Activated naive CD8-positive, alpha-beta T cell treated with anti-CD3 and anti-CD28 coated beads, Interleukin-2, amount 10 ng/mL, durations not matched to agents 7 days and 5 days (primary cell): Measurements from ENCODE around the gene CHST6. TPM values are rescaled to one million over a fixed set of nuclear protein-coding genes. Genes with fewer than 3 reads are reported as not detected.
"Not testable (repeated sequence)": the region's sequence is repeated elsewhere in the genome, so short reads cannot be mapped to it uniquely, and the experiment has no call there.

Experiments
- ATAC-seq: fragments of 150-1000 bp; cut with Tn5 transposase; one replicate; pipeline ENCODE4 v1.10.0; 2021; ENCODE audit warnings: low read depth, moderate library complexity
- POLR2A ChIA-PET: fragments of 350-600 bp; sonication (Branson Sonifier 250); formaldehyde crosslinking; loops from one replicate; lab custom pipeline; 2021; ENCODE audit warnings: antibody characterized with exemption; lab: Charles Lee
- DNase-seq: peaks from one replicate; pipeline ENCODE4 v3.0.0; 2021
- H3K27ac Mint-ChIP-seq: one replicate; pipeline ENCODE4 v1.8.0; 2022; ENCODE audit warnings: mild to moderate bottlenecking, mixed read lengths
- H3K27me3 Mint-ChIP-seq: one replicate; pipeline ENCODE4 v1.8.0; 2022; ENCODE audit warnings: mild to moderate bottlenecking, moderate library complexity, mixed read lengths
- H3K36me3 Mint-ChIP-seq: one replicate; pipeline ENCODE4 v1.8.0; 2021; ENCODE audit warnings: mild to moderate bottlenecking, mixed read lengths
- H3K4me1 Mint-ChIP-seq: one replicate; pipeline ENCODE4 v1.8.0; 2021; ENCODE audit warnings: mixed read lengths
- H3K4me3 Mint-ChIP-seq: one replicate; pipeline ENCODE4 v1.8.0; 2022; ENCODE audit warnings: mild to moderate bottlenecking, moderate library complexity, mixed read lengths
- H3K9me3 Mint-ChIP-seq: one replicate; pipeline ENCODE4 v1.8.0; 2021; ENCODE audit warnings: mixed read lengths
- total RNA-seq, 2 experiments: library from RNA; stranded (reverse); gene quantifications; one replicate each; pipeline ENCODE4 v1.2.3, GENCODE V29; 2021

The CHST6 gene
- total RNA-seq, 2 experiments from 2014 or later = 0.06 TPM; not detected in 1

DNA sequence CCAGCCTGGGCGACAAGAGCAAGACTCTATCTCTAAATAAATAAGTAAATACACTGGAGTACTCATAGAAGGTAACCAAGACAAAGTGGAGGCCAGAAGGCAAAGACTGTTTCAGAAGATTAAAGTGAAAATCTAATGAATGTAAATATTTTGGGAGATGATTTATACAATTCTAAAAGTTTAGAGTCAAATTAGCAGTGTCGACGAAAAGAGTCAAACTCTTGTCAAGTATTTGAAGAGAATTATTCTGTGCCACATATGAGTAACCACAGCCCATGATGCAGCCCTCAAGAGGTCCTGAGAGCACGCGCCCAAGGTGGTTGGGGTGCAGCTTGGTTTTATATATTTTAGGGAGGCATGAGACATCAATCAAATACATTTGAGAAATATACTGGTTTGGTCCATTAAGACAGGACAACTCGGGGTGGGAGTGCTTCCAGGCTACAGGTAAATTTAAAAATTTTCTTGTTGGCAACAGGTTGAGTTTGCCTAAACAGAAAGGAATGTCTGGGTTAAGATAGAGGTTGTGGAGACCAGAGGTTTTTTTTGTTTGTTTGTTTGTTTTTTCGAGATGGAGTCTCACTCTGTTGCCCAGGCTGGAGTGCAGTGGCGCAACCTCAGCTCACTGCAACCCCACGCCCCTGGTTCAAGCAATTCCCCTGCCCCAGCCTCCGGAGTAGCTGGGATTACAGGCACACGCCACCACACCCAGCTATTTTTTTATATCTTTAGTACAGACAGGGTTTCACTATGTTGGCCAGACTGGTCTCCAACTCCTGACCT lies 65.4 kb downstream of the CHST6 start:
- ATAC-seq (no peak), DNase-seq (no peak)
- no peaks in the 10 kb centered on the region for H3K9me3 Mint-ChIP-seq
- H3K27me3 Mint-ChIP-seq = no peaks in the 10 kb centered on the region
- peaks cover 11% of the 10 kb centered on the region for H3K36me3 Mint-ChIP-seq
- H3K4me1 Mint-ChIP-seq = peaks cover 24% of the 10 kb centered on the region
- H3K27ac Mint-ChIP-seq = no peak overlapping the region
- peak overlapping the region; percentile 34 for H3K4me3 Mint-ChIP-seq
- POLR2A ChIA-PET = interaction anchor here (1.4 kb wide), 1 partner anchor 14 kb away, joined by 3 read pairs; no protein-coding TSS in a partner anchor

- H3K27me3 Mint-ChIP-seq, H3K4me3 Mint-ChIP-seq, H3K27ac Mint-ChIP-seq, H3K9me3 Mint-ChIP-seq, ATAC-seq, DNase-seq, POLR2A ChIA-PET, H3K36me3 Mint-ChIP-seq: not testable (repeated sequence)
- H3K4me1 Mint-ChIP-seq = peaks cover 18% of the 10 kb centered on the region
Observed at GRCh38 chr16:75426524-75426923, 68.7 kb downstream of the CHST6 start.

- ATAC-seq, H3K27me3 Mint-ChIP-seq, H3K27ac Mint-ChIP-seq, H3K4me3 Mint-ChIP-seq, POLR2A ChIA-PET, H3K9me3 Mint-ChIP-seq, DNase-seq, H3K36me3 Mint-ChIP-seq: not testable (repeated sequence)
- peaks cover 19% of the 10 kb centered on the region for H3K4me1 Mint-ChIP-seq
Observed at GRCh38 chr16:75424105-75424762, 71.0 kb downstream of the CHST6 start.

DNA sequence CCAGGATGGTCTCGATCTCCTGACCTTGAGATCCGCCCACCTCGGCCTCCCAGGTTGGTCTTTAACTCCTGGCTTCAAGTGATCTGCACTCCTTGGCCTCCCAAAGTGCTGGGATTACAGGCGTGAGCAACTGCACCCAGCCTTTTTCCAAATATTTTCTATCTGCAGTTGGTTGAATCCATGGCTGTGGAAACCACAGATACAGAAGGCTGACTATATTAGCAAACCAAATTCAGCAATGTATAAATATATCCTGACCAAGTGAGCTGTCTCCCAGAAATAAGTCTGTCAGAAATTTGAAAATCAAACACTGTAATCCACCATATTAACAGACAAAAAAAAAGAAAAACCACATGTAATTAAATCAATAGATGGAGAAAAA lies 71.5 kb downstream of the CHST6 start:
- Mint-ChIP-seq H3K4me1 (peaks cover 19% of the 10 kb centered on the region), H3K9me3 (no peaks in the 10 kb centered on the region), H3K4me3 (no peak overlapping the region), H3K27me3 (no peaks in the 10 kb centered on the region), H3K27ac (no peak overlapping the region), H3K36me3 (peaks cover 2% of the 10 kb centered on the region)
- no peak for DNase-seq
- POLR2A ChIA-PET = no interaction called here
- ATAC-seq = no peak

Other genes starting within 250 kb of the CHST6 start
- gene BCAR1, start 243.8 kb downstream of the CHST6 start, total RNA-seq = not detected
- gene CFDP1, start 61.9 kb downstream of the CHST6 start, total RNA-seq = 10 to 100 TPM; 47.8 to 49.4 TPM
- 10 to 100 TPM; 37.3 to 38.9 TPM for gene TMEM170A, start 30.8 kb downstream of the CHST6 start, total RNA-seq
- gene CHST5, start 40.7 kb upstream of the CHST6 start, total RNA-seq = not detected
- 1 to 10 TPM; 2.8 to 3.4 TPM for gene TMEM231, start 60.8 kb upstream of the CHST6 start, total RNA-seq
- 10 to 100 TPM; 71.6 to 72.9 TPM for gene GABARAPL2, start 70.9 kb upstream of the CHST6 start, total RNA-seq
- 10 to 100 TPM; 66.1 to 72.1 TPM for gene ADAT1, start 127.8 kb upstream of the CHST6 start, total RNA-seq
- 100 to 1,000 TPM; 173 to 175 TPM for gene KARS1, start 152.2 kb upstream of the CHST6 start, total RNA-seq
- gene TERF2IP, start 152.3 kb upstream of the CHST6 start, total RNA-seq = 10 to 100 TPM; 78.6 to 79.4 TPM
- gene CPHXL2, start 181.6 kb upstream of the CHST6 start, total RNA-seq = not detected
- gene DUXB, start 206.0 kb upstream of the CHST6 start, total RNA-seq = not detected
- gene CPHXL, start 231.0 kb upstream of the CHST6 start, total RNA-seq = not detected